Measurements from ENCODE around the gene NLRP1. TPM values are rescaled to one million over a fixed set of nuclear protein-coding genes. Genes with fewer than 3 reads are reported as not detected.

NLRP1 gene
- total and polyA plus RNA-seq, 2 donors (not counting 3 experiments of a cell fraction or from before 2014, with no cell fraction given) = 43.8 to 53.9 TPM

DNA sequence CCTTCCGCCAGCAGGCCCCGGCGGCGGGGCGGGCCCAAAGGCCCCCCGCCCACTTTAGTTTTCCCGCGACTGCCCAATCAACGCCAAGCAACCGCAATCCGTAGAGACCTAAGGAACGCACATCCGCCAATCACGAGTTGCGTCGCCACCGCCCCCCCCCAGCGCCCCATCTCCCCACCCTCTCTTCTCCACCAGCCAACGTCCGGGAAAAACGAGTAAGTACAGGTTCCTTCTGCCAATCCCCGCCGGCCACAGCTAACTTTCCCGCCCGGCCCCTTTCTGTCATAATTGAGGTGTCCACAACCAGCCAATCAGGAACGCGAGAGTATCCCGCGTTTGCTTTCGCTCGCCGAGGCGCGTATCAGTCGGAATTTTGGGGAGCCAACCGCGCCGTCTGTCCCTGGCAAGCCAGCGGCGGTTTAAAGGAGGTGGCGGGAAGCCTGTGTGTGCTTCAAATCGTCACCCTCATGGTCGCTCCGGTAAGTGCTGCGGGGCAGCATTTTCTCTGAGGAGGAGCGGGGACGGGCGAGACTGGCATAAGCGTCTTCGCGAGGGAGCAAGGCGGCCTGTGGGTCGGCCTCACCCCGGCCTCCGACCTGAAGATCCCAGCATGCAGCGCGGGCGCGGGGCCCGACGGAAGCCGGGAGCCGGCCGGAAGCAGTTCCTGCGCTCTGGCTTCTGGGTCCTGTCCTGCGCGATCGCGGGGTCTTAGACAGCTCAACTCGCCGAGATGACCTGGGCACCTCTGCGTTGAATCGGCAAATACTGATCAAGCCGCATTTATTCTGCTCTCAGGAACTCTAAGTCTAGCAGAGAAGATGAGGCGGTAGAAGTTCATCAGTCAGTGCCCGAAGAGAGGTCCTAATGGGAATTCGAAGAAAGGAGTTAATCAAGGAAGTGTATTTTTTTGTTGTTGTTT is 97.8 kb downstream of the NLRP1 start, which contains the start of gene MIS12:
Gene MIS12, plus strand, starts transcription at position 361 of the 919 bp plus-strand sequence. CDS start 2,297 bp downstream, outside the sequence.
- H3K4me3 ChIP-seq (replicated peaks in 1 of 3; ENCODE audit: insufficient read depth in 1 of 3, low read depth in 1 of 3, low read length in 3 of 3) = peak within 1 kb of the TSS; percentile 95 to 98 (median 96)
- BruUV-seq (replicated peaks) = TSS peak; percentile 62
- DNase-seq (ENCODE audit: low read depth, low spot score) (peak; percentile 100), FAIRE-seq (peak; percentile 94)
- peaks cover 61% of the 10 kb centered on the region for H3K79me2 ChIP-seq (ENCODE audit: control insufficient read depth, insufficient read depth, low read length)
- intact Hi-C loops (cut with micrococcal nuclease) = loop anchor here (1.0 to 5.0 kb wide), 5 partner anchors 17 to 956 kb away; partner anchors contain the start of genes NLRP1, NUP88 and PIMREG
- peaks cover 20% of the 10 kb centered on the region for H3K4me1 ChIP-seq (ENCODE audit: control insufficient read depth, extremely low read depth, insufficient read depth, low read length)
- H3K4me2 ChIP-seq (ENCODE audit: insufficient read depth, low read length) = peak within 1 kb of the TSS; percentile 88
- dilution Hi-C loops (cut with MboI; ENCODE audit: extremely low pct_ligation_motif_present, low sequenced_read_pairs) = no loop called here
- no peaks in the 10 kb centered on the region for H3K9me3 ChIP-seq (replicated peaks; ENCODE audit: control insufficient read depth, insufficient read depth, low read length)
- CTCF ChIA-PET = interaction anchor here (0.6 to 2.6 kb wide), 6 partner anchors 9 to 47 kb away, joined by 3 to 9 read pairs (median 4); partner anchors contain the start of genes C1QBP and DHX33
- no peaks in the 10 kb centered on the region for H3K27me3 ChIP-seq (ENCODE audit: control insufficient read depth in 2 of 2, insufficient read depth in 2 of 2, low read length in 2 of 2)
- no peaks in the 10 kb centered on the region for H3K9me1 ChIP-seq (replicated peaks; ENCODE audit: control insufficient read depth, extremely low read depth, insufficient read depth, low read length)
- no peak for TF ChIP-seq POLR2AphosphoS5 (IDR thresholded peaks at IDR 0.05; ENCODE audit: insufficient read depth, low read depth, low read length)
- TF ChIP-seq JUN (IDR thresholded peaks at IDR 0.05; ENCODE audit: borderline replicate concordance, insufficient read depth, insufficient read length, low read depth) = no peak
- peak; percentile 13 for TF ChIP-seq FOS (IDR thresholded peaks at IDR 0.05; ENCODE audit: borderline replicate concordance, insufficient read depth, low read length)
- peak; percentile 79 for TF ChIP-seq POLR2A (IDR thresholded peaks at IDR 0.05; ENCODE audit: low read depth, low read length)
- TF ChIP-seq, protein P1, sequence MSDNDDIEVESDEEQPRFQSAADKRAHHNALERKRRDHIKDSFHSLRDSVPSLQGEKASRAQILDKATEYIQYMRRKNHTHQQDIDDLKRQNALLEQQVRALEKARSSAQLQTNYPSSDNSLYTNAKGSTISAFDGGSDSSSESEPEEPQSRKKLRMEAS (IDR thresholded peaks at IDR 0.05; ENCODE audit: insufficient read depth, insufficient read length) = peak; percentile 14
- TF ChIP-seq GATA2 (IDR thresholded peaks at IDR 0.05; ENCODE audit: insufficient read depth, insufficient read length, low read depth, low read length) = no peak
- H2AFZ ChIP-seq (ENCODE audit: low read depth, low read length) = peak within 1 kb of the TSS; percentile 95
- peak within 1 kb of the TSS; percentile 95 for H3K27ac ChIP-seq (ENCODE audit: insufficient read depth, low read depth, low read length)
- H4K20me1 ChIP-seq (replicated peaks; ENCODE audit: control insufficient read depth, extremely low read depth, insufficient read depth, low read length) = no peaks in the 10 kb centered on the region
- POLR2A ChIA-PET = interaction anchor here (0.6 to 1.9 kb wide), 11 partner anchors 8 to 1648 kb away, joined by 3 to 13 read pairs (median 3); partner anchors contain the start of genes DHX33, NLRP1, NUP88 and RPAIN
- peak within 1 kb of the TSS; percentile 98 for H3K9ac ChIP-seq (replicated peaks; ENCODE audit: extremely low read depth, insufficient read depth, low read length)
- H3K36me3 ChIP-seq (ENCODE audit: control insufficient read depth in 2 of 2, extremely low read depth in 1 of 2, insufficient read depth in 2 of 2, low read length in 2 of 2) = peaks cover 10 to 27% of the 10 kb centered on the region in 2 experiments

Data from endothelial cell of umbilical vein (primary cell).